ENCODE data around the gene ORC6. TPM values are rescaled to one million over a fixed set of nuclear protein-coding genes. Genes with fewer than 3 reads are reported as not detected.
A peak's percentile ranks its signal among the peaks of the same experiment; 100 is the strongest.

ORC6 gene
- total RNA-seq, 1 donor from 2014 or later: 122 TPM

DNA sequence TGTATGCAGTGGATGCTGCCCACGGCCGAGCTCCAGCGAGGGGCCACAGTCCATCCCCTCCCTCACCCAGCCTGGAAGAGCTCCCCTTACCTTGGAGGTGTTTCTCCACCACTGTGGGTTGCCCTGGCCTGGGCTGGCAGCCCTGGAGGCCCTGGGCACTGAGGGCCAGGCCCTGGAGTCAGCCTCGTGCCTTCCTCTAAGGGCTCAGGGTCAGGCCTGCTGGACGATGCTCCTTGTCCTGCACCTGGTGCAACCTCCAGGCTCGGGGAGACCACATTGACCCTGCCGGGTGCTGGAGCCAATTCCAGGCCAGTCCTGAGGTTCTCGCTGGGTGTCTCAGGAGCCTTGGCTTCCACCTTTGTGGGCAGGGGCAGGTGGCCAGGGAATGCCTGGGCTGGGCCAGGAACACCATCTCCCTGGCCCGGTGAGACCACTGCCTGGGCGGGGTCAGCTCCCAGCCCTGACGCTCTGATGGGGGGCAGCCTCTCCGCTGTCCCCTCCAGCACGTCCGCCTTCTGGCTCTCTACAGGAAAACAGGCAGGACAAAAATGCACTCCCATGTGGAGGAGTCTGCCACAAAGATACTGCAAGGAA lies 48.3 kb downstream of the ORC6 start:
- no peak overlapping the region for H3K27ac Mint-ChIP-seq
- H3K4me1 ChIP-seq: no peaks in the 10 kb centered on the region
- no peaks in the 10 kb centered on the region for H3F3A ChIP-seq (ENCODE audit: low read depth)
- no peaks in the 10 kb centered on the region for H3K27me3 ChIP-seq
- no peak overlapping the region for H3K27ac ChIP-seq
- no peaks in the 10 kb centered on the region for H3K9me3 ChIP-seq (ENCODE audit: low read depth)
- no peak overlapping the region for H3K4me3 Mint-ChIP-seq
- H3K4me1 Mint-ChIP-seq: peaks cover 4% of the 10 kb centered on the region
- TF ChIP-seq CTCF (IDR thresholded peaks at IDR 0.05): no peak
- no peak for TF ChIP-seq EZH2 (IDR thresholded peaks at IDR 0.05)
- TF ChIP-seq EZH2phosphoT487 (IDR thresholded peaks at IDR 0.05): no peak
- H3K27me3 Mint-ChIP-seq (ENCODE audit: insufficient read depth, low read depth): peaks cover 2% of the 10 kb centered on the region
- H3K9me3 Mint-ChIP-seq: no peaks in the 10 kb centered on the region
- DNase-seq (ENCODE audit: low spot score): no peak
- no peaks in the 10 kb centered on the region for H3K36me3 Mint-ChIP-seq
- H3K36me3 ChIP-seq: no peaks in the 10 kb centered on the region
- H2AFZ ChIP-seq (replicated peaks): no peak overlapping the region
- H3K9ac ChIP-seq: no peak overlapping the region
- no peaks in the 10 kb centered on the region for H3K79me2 ChIP-seq (ENCODE audit: low read depth)
- no peaks in the 10 kb centered on the region for H4K20me1 ChIP-seq (ENCODE audit: low read depth)
- H3K4me2 ChIP-seq: no peak overlapping the region
- no peak overlapping the region for H3K4me3 ChIP-seq

GRCh38 chr16:46739934-46740333 lies 50.5 kb downstream of the ORC6 start:
- no peaks in the 10 kb centered on the region for H3F3A ChIP-seq (ENCODE audit: low read depth)
- DNase-seq (ENCODE audit: low spot score): no peak
- TF ChIP-seq EZH2 (IDR thresholded peaks at IDR 0.05) (no peak), CTCF (IDR thresholded peaks at IDR 0.05) (no peak), EZH2phosphoT487 (IDR thresholded peaks at IDR 0.05) (no peak)
- H3K27me3 Mint-ChIP-seq (ENCODE audit: insufficient read depth, low read depth): peaks cover 2% of the 10 kb centered on the region
- no peaks in the 10 kb centered on the region for H3K4me1 ChIP-seq
- no peak overlapping the region for H3K4me2 ChIP-seq
- no peaks in the 10 kb centered on the region for H3K36me3 ChIP-seq
- no peak overlapping the region for H2AFZ ChIP-seq (replicated peaks)
- no peaks in the 10 kb centered on the region for H3K27me3 ChIP-seq
- no peak overlapping the region for H3K9ac ChIP-seq
- no peaks in the 10 kb centered on the region for H3K36me3 Mint-ChIP-seq
- H3K4me3 Mint-ChIP-seq: no peak overlapping the region
- no peak overlapping the region for H3K4me3 ChIP-seq
- H3K4me1 Mint-ChIP-seq: peaks cover 13% of the 10 kb centered on the region
- peak overlapping the region; percentile 2 for H3K27ac Mint-ChIP-seq
- no peak overlapping the region for H3K27ac ChIP-seq
- no peaks in the 10 kb centered on the region for H3K9me3 ChIP-seq (ENCODE audit: low read depth)
- no peaks in the 10 kb centered on the region for H3K79me2 ChIP-seq (ENCODE audit: low read depth)
- no peaks in the 10 kb centered on the region for H3K9me3 Mint-ChIP-seq
- H4K20me1 ChIP-seq (ENCODE audit: low read depth): no peaks in the 10 kb centered on the region

DNA sequence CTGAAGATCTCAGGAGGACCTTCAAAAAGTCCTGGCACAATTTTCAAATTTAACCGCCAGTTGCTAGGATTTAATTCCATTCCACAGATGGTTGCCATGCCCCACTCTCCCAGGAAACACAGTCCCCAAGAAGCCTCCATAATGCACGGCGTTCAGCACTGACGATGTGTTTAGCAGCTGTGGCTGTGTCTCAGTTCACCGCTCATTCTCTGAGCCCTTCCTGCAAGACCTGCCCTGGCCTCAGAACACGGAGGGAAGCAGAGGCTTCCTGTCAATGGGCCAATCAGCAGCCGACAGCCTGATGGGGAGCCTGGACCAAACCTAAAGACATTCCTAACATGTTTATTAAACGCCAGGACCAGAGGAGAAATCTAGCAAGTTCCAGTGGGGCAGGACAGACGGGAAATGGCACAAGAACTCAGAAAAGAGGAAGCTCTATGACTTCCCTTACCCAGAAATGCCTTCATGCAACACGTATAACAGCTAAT lies 53.8 kb downstream of the ORC6 start:
- no peak for TF ChIP-seq EZH2 (IDR thresholded peaks at IDR 0.05)
- no peak for TF ChIP-seq EZH2phosphoT487 (IDR thresholded peaks at IDR 0.05)
- TF ChIP-seq CTCF (IDR thresholded peaks at IDR 0.05): no peak
- no peak overlapping the region for H3K4me3 Mint-ChIP-seq
- Histone ChIP-seq H3K27ac (no peak overlapping the region), H3K79me2 (ENCODE audit: low read depth) (no peaks in the 10 kb centered on the region), H3K9ac (no peak overlapping the region), H3F3A (ENCODE audit: low read depth) (no peaks in the 10 kb centered on the region), H3K4me3 (no peak overlapping the region), H3K4me2 (no peak overlapping the region), H3K36me3 (no peaks in the 10 kb centered on the region), H3K9me3 (ENCODE audit: low read depth) (no peaks in the 10 kb centered on the region), H3K27me3 (no peaks in the 10 kb centered on the region), H3K4me1 (peaks cover 6% of the 10 kb centered on the region), H2AFZ (replicated peaks) (peak overlapping the region; percentile 83), H4K20me1 (ENCODE audit: low read depth) (no peaks in the 10 kb centered on the region)
- no peaks in the 10 kb centered on the region for H3K9me3 Mint-ChIP-seq
- no peaks in the 10 kb centered on the region for H3K36me3 Mint-ChIP-seq
- DNase-seq (ENCODE audit: low spot score): no peak
- no peaks in the 10 kb centered on the region for H3K27me3 Mint-ChIP-seq (ENCODE audit: insufficient read depth, low read depth)
- H3K4me1 Mint-ChIP-seq: peaks cover 20% of the 10 kb centered on the region
- H3K27ac Mint-ChIP-seq: peak overlapping the region; percentile 94

All from neural progenitor cell (in vitro differentiated cells).